GM19372 (cell line): ENCODE results near the gene EPB42.
"Not testable (repeated sequence)": the region's sequence is repeated elsewhere in the genome, so short reads cannot be mapped to it uniquely, and the experiment has no call there.

Experiments used
- ATAC-seq: cut with Tn5 transposase; IDR thresholded peaks from one replicate; pipeline ENCODE4 v1.9.1; 2021; ENCODE audit warnings: mild to moderate bottlenecking, low read depth, moderate library complexity; ENCODE audit not compliant: unreplicated experiment

The EPB42 gene

DNA sequence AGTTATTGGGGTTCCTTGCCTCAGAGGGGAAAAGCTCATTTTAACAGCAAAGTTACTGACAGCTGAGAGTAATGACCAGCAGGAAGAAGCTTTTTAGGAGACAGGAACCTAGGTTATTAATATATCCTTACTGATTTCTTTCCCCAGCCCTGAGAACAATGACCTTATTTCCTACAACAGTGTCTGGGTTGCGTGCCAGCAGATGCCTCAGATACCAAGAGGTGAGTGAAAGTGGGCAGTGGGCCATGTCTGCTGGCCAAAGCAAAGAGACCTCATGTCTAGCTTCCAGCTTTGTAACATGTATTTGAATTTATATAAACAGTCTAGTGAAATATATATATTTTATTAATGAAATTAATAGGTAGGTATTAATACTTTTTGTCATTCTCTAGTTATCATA lies 30.6 kb downstream of the EPB42 start:
- no peak for ATAC-seq

DNA sequence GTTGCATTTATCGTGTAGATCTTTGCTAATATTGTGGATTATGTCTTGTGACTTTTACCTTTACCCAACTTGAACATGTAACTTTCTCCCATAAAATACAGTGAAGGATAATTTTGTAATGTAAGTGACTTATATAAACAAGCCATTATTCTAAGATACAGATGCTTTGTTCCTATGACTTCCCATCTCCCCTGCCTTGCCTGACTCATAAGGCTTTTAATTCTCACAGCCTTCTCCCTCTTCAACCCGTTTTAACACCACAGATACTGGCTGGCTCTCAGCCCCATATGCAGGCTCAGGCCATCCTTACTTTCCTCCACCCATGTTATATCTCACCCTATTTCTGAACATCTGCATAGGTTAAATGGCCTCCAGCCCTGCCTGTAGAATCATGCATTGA lies 31.5 kb downstream of the EPB42 start:
- ATAC-seq, result no peak

DNA sequence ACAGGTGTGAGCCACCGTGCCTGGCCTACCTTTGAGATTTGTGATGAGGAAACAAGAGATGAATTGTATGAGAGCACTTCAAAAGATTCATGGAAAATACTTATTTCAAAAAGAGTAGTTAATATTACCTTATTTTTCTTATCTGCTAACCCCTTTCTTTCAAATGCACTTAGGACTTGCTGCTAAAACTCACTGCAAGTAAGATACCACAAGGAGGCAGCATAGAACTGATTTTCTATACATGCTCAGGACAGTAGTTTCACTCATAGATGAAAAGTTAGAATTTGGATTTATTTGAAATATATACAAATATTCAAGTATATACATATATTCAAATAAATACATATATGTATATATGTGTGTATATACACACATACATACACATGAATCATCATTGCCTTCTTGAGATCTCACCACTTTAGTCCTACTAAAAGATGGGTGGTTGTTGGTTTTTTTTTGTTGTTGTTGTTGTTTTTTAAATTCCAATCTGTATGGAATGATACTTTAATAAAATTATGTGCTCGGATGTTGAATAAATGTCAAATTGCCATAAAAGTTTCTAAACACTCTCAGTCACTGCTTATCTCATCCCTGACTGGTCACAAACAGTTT lies 33.2 kb downstream of the EPB42 start:
- no peak for ATAC-seq

DNA sequence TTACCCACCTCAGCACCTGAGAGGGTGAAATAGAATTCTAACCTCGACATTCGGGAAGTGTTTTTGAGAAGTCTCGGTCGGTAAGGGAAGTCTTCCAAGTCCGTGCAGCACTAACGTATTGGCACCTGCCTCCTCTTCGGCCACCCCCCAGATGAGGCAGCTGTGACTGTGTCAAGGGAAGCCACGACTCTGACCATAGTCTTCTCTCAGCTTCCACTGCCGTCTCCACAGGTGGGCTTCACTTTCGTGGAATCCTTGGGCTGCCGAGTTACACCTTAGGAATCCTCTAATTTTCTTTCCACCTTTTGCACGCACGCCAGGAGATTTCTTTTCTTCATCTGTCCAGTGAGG lies 34.8 kb downstream of the EPB42 start:
- no peak for ATAC-seq

DNA sequence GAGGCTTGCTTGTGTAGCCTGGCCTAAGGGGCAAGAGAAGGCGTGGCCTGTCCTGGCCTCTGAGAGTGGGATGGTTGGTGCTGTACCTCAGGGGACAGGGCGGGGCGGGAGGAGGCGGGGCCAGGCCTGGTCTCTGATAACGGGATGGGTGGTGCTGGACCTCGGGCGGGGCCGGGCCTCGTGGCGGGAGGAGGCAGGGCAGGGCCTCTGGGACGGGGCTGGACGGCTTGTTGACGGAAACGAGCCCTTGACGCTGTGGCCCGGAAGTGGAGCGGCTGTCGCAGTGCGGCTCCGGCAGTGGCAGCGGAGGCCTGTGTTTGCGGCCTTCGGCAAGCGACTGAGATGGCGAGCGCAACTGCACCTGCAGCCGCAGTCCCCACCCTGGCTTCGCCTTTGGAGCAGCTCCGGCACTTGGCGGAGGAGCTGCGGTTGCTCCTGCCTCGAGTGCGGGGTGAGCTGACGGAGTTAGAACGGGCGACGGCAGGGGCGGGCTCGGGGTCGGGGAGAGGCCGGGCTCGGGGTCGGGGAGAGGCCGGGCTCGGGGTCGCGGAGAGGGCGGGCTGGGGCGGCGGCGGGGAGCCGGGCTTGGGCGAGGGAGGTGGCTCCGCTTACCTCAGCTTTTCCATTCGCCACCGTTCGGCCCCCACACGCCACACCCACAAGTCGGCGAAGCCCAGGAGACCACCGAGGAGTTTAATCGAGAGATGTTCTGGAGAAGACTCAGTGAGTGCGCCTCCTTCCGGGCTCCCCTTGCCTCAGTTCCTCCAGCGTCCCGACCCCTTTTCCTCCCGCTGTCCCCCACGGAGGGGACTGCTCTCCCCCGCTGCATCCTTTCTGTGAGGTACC lies 35.4 kb downstream of the EPB42 start, which contains the start of gene CCNDBP1:
Gene CCNDBP1 (plus strand): TSS at position 247 of the 846 bp plus-strand sequence. CDS start 96 bp downstream, at position 343.
- ATAC-seq, result peak; percentile 96

DNA sequence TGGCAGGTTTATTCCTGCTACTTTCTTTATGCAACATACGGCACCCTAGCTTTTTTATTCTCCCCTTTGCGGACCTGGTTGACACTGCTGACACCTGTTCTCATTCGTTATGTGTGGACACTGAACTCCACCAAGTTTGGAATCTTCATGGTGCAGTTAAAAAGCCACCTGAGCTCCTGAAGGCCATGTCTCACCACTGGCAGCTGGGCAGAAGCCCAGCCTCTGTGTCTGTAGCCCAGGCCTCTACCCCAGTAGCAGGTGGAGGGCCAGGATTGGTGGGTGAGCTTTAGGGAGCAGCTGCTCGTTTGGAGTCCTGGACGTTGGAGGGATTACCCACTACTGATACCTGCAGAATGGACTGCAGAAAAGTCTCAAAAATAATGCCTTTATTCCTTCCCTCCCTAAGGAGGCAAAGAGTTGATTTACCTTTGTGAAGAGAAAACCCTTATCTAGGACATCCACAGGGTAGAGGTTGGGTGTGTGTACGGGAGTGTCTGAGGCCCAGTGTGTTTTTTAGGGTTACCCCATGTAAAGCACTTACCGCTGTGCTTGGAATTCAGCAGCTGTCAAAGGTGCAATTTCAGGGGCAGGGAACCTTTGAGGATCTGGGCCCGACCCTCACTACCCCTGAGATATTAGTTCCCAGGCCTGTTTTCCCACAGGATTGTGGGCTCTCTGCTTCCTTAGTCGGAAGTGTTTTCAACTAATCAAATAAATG lies 36.3 kb downstream of the EPB42 start:
- no peak for ATAC-seq

DNA sequence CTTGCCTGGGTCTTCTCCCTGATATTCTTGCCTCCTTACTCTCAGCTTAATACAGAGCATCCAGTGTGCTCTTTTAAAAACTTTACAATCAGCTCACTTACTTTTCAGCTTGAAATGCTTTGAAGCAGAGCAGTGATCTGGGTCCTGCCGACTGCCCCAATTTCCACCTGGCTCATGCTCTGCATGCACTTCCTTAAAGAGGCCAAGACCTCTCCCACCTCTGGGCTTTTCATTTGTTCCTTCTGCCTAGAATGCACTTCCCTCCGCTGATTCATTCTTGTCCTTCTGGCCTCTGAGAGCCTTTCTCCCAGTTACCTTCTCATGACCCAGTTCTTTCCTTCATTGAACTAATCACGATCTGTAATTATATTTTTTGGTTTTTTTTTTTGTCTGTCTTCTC lies 37.5 kb downstream of the EPB42 start:
- no peak for ATAC-seq

DNA sequence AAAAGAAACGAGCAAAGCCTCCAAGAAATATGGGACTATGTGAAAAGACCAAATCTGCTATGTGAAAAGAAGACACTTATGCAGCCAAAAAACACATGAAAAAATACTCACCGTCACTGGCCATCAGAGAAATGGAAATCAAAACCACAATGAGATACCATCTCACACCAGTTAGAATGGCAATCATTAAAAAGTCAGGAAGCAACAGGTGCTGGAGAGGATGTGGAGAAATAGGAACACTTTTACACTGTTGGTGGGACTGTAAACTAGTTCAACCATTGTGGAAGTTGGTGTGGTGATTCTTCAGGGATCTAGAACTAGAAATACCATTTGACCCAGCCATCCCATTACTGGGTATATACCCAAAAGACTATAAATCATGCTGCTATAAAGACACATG lies 43.7 kb downstream of the EPB42 start:
- not testable (repeated sequence) for ATAC-seq

DNA sequence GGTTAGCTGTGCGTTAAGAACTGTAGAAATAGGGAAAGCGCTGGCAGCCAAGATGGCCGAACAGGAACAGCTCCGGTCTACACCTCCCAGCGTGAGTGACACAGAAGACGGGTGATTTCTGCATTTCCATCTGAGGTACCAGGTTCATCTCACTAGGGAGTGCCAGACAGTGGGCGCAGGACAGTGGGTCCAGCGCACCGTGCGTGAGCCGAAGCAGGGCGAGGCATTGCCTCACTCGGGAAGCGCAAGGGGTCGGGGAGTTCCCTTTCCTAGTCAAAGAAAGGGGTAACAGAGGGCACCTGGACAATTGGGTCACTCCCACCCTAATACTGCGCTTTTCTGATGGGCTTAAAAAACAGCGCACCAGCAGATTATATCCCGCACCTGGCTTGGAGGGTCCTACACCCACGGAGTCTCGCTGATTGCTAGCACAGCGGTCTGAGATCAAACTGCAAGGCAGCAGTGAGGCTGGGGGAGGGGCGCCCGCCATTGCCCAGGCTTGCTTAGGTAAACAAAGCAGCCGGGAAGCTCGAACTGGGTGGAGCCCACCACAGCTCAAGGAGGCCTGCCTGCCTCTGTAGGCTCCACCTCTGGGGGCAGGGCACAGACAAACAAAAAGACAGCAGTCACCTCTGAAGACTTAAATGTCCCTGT lies 45.0 kb downstream of the EPB42 start:
- not testable (repeated sequence) for ATAC-seq

DNA sequence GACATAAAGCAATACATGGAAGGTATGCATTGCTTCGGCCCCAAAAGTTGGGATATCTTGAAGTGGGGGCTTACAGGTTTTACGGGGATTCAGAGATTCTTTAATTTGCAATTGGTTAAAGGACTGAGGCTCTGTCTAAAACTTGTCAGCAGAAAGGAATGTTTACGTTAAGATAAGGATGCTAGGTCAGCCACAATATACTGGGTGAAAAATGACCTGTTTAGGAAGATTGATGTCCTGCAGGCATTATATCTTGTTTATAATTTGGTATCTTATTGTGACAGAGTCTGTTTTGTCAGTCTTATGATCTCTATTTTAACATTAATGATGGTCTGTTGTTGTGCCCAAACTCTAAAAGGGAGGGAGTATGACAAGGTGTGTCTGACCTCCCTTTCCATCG lies 50.9 kb downstream of the EPB42 start:
- ATAC-seq, result no peak

DNA sequence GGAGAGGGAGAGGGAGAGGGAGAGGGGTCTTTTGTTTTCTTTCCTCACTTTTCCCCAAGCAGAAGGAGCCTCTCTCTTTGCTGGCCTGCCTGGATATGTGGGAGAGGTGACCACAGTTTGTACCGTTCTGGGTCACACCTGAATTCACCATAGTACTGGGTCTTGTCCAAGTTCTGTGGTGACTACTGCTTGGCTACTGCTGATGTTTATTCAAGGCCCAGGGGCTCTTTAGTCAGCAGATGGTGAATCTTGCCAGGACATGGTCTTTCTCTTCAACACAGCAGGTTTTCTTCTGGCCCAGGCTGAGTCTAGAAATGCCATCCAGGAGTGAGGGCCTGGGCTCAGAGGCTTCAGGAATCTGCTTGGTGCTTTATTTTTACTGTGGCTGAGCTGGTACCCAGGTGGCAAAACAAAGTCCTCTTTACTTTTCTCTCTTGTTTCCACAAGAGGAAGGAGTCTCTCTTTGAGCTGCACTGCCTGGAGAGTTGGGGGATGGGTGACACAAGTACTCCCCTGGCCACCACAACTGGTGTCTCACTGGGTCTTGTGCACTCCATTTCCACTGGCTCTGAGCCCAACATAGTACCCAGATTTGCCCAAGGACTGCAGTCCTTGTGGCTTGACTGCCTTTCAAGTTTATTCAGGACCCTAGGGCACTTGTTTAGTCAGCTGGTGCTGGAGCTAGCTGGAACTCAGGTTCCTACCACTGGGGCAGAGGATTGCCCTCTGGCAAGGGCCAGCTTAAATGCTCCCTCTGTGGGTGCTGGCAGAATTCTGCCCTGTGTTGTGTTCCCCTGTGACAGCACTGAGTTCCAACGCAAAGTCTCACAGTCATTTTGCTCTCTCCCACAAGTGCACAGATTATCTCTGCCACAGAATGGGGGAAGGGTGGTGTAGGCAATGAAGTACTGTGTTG lies 52.4 kb downstream of the EPB42 start:
- no peak for ATAC-seq

DNA sequence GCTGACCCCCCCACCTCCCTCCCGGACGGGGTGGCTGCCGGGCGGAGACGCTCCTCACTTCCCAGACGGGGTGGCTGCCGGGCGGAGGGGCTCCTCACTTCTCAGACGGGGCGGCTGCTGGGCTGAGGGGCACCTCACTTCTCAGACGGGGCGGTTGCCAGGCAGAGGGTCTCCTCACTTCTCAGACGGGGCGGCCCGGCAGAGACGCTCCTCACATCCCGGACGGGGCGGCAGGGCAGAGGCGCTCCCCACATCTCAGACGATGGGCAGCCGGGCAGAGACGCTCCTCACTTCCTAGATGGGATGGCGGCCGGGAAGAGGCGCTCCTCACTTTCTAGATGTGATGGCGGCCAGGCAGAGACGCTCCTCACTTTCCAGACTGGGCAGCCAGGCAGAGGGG lies 53.6 kb downstream of the EPB42 start:
- not testable (repeated sequence) for ATAC-seq

DNA sequence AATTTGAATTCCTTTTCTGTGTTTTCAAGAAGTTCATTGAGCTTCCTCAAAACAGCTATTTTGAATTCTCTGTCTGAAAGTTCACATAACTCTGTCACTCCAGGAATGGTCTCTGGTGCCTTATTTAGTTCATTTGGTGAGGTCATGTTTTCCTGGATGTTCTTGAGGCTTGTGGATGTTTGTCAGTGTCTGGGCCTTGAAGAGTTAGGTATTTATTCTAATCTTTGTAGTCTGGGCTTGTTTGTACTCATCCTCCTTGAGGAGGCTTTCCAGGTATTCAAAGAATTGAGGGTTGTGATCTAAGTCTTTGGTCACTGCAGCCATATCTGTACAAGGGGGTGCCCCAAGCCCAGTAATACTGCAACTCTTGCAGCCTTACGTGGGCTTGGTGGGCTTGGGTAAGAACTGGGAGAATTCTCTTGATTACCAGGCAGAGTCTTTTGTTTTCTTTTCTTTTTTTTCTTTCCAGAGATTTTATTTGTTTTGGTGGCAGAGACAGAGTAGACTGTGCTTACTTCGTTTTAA lies 55.0 kb downstream of the EPB42 start:
- no peak for ATAC-seq

DNA sequence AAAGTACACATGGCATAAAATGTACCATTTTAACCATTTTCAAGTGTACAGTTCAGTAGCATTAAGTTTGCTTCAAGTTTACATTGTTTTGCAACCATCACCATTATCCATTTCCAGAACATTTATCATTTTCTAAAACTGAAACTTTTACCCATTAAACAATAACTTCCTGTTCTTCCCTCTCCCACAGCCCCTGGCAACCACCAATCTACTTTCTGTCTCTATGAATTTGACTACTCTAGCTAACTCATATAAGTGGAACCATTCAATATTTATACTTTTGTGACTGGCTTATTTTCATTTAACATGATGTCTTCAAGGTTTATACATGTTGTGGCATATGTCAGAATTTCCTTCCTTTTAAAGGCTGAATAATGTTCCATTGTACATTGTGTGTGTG lies 67.5 kb downstream of the EPB42 start:
- ATAC-seq, result no peak

DNA sequence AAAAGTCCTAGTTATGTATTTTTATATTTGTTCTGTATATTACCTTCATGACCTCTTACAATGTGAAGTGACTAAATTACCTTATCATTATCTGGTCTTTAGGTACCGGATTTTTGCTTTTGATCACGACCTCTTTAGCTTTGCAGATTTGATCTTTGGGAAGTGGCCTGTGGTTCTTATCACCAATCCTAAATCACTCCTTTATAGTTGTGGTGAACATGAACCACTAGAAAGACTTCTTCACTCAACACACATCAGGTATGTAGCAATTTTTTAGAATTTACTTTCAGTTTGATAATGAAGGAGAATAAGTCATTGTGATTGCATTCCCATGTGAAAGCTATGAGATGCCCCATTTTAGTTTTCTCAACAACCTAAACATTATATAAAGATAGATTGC lies 69.1 kb downstream of the EPB42 start:
- ATAC-seq, result no peak

DNA sequence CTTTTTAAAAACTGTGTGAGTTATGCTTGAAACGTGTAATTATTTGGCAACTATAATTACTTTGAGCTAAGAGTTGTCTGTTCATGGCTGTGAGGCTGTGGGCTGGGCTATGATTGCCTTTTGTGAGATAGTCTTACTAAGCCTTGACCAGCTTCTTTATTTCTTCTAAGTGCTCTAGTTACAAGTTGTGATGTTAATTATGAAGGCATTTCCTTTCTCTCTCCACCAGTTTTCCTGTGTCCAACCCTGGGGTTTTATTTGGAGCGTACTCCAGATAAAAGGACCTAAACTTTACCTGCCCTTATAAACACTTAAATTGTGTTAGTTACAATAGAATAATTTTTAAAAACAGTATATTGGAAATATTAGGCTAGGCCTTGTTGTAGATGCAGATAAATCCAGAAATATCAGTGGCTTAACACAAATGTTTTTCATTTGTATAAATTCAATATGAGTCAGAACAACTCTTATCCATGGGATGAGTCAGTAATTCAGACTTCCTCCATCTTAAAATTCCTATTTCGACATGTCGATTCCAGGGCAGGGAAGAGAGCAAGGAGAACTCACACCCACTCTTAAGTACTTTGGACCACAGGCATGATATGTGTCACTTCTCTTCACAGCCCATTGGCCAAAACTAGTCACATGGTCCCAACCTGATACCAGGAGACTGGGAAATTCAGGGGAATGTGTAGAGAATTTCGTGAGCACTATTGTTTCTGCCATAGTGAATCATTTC lies 70.5 kb downstream of the EPB42 start:
- ATAC-seq, result no peak
